Activated naive CD8-positive, alpha-beta T cell treated with anti-CD3 and anti-CD28 coated beads, Interleukin-2, amount 50 U/mL, for 16 hours (primary cell): ENCODE results near the gene MMD2.
"Not testable (repeated sequence)": the region's sequence is repeated elsewhere in the genome, so short reads cannot be mapped to it uniquely, and the experiment has no call there.

Source experiments
- DNase-seq: peaks from one replicate; pipeline ENCODE4 v3.0.0-alpha.2; 2020; ENCODE audit warnings: low read depth, low spot score

Gene MMD2, protein sequence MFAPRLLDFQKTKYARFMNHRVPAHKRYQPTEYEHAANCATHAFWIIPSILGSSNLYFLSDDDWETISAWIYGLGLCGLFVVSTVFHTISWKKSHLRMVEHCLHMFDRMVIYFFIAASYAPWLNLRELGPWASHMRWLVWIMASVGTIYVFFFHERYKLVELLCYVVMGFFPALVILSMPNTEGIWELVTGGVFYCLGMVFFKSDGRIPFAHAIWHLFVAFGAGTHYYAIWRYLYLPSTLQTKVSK

GRCh38 chr7:4958477-4959301, at the start of gene MMD2:
Gene MMD2, minus strand, starts transcription at chr7:4959187. Its CDS starts 170 bp downstream, at chr7:4959017.
- no peak for DNase-seq

- no peak for DNase-seq
Measured at GRCh38 chr7:5005066-5005465, 46.1 kb upstream of the MMD2 start.

- DNase-seq: no peak
Measured at GRCh38 chr7:5001911-5002310, 42.9 kb upstream of the MMD2 start.

GRCh38 chr7:5001003-5001402, 42.0 kb upstream of the MMD2 start:
- no peak for DNase-seq

DNA sequence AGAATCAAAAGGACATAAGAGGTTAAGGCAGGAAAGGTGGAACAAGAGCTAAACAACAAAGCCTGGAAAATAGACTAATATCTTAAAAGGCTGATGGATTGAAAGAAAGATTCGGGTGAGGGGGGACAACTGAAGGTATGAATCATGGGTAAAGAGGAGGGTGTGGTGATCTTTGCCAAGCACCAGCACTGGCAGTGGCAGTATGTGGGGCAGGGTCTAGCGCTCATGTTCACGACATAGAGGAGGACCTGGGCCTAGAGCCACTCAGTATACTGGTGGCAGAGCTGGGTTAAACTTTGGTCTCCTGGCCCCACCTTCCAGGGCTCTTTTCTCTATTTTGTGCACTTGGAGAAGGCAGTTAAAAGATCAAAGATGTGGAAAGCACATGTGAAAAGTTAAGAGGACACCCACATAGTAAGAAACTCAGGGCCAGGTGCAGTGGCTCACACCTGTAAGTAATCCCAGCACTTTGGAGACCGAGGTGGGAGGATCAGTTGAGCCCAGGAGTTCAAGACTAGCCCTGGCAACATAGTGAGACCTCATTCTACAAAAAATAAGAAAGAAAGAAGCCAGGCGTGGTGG, 40.5 kb upstream of the MMD2 start:
- no peak for DNase-seq

GRCh38 chr7:4998910-4999309, 39.9 kb upstream of the MMD2 start:
- DNase-seq: no peak

- no peak for DNase-seq
Measured at GRCh38 chr7:4998244-4998643, 39.3 kb upstream of the MMD2 start.

DNA sequence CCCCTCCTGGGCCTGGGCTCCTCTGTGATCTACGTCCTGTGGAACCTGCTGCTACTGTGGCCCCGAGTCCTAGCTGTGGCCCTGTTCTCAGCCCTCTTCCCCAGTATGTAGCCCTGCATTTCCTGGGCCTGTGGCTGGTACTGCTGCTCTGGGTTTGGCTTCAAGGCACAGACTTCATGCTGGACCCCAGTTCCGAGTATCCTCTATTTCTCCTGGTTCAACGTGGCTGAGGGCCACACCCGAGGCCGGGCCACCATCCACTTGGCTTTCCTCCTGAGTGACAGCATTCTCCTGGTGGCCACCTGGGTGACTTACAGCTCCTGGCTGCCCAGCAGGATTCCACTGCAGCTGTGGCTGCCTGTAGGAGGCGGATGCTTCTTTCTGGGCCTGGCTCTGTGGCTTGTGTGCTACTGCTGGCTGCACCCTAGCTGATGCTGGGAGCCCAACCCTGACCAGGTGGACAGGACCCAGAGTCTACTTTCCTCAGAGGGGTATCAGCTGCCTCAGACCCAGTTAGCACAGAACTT, 37.8 kb upstream of the MMD2 start:
- DNase-seq: no peak

- DNase-seq: no peak
Measured at GRCh38 chr7:4995429-4995969, 36.5 kb upstream of the MMD2 start.

GRCh38 chr7:4993471-4993870, 34.5 kb upstream of the MMD2 start:
- no peak for DNase-seq

DNA sequence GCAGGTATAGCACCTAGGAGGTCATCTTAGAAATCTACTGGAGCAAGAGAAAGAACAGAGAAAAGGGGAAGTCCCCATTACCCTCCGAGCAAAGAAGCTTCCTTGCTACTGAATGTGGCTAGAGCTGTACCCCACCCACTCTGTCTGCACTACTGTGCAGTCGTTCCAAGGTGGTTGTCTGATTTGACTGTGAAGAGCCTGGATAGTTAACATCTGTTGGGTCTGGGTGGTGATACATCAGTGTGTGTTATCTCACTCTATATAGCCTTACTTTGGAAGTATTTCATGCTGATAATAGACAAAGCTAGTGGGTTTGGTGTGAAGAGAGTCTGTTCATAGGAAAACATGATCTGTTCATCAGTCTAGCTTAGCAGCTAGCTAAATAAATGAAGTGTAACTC, 23.8 kb upstream of the MMD2 start:
- DNase-seq: not testable (repeated sequence)

- not testable (repeated sequence) for DNase-seq
Measured at GRCh38 chr7:4981295-4981890, 22.4 kb upstream of the MMD2 start.

DNA sequence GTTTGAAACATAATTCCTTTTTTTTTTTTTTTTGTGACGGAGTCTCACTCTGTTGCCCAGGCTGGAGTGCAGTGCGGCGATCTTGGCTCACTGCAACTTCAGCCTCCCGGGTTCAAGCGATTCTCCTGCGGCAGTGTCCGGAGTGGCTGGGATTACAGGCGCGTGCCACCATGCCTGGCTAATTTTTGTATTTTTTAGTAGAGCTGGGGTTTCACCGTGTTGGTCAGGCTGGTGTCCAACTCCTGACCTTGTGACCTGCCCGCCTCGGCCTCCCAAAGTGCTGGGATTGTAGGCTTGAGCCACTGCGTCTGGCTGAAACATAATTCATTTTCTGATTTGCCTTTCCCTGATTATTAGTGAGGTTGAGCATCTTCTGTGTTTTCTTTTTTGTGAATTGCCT, 16.6 kb upstream of the MMD2 start:
- not testable (repeated sequence) for DNase-seq

DNA sequence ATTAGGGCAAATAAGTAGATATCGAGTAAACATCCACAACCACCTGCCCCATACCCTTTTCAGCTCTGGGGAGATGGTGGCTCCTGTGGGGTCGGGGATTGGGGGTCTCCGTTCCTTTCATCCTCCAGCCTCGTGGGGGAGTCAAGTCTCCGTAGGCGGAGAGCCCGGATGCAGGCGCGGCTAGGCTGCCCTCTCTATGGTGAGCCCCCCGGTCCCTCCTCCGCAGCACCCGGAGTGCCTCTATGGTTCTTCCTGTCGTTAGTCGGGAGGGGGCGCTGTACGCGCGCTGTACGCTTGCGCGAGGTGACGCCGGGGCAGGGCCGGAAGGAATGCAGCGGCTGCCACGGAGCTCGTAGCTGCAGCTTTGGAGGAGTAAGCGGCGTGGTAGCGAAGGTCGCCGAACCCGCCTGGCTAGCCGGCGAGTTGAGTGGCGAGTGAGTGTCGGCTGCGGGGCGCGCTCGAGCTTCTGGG, 14.8 kb upstream of the MMD2 start:
- DNase-seq: peak; percentile 89

DNA sequence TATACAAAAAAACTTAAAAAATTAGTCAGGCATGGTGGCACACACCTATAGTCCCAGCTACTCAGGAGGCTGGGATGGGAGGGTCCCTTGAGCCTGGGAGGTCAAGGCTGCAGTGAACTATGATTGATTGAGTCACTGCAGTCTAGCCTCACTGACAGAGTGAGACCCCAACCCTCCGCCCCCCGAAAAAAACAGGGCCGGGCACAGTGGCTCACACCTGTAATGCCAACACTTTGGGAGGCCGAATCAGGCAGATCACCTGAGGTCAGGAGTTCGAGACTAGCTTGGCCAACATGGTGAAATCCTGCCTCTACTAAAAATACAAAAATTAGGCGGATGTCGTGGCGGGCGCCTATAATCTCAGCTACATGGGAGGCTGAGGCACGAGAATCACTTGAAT, 13.5 kb upstream of the MMD2 start:
- not testable (repeated sequence) for DNase-seq

DNA sequence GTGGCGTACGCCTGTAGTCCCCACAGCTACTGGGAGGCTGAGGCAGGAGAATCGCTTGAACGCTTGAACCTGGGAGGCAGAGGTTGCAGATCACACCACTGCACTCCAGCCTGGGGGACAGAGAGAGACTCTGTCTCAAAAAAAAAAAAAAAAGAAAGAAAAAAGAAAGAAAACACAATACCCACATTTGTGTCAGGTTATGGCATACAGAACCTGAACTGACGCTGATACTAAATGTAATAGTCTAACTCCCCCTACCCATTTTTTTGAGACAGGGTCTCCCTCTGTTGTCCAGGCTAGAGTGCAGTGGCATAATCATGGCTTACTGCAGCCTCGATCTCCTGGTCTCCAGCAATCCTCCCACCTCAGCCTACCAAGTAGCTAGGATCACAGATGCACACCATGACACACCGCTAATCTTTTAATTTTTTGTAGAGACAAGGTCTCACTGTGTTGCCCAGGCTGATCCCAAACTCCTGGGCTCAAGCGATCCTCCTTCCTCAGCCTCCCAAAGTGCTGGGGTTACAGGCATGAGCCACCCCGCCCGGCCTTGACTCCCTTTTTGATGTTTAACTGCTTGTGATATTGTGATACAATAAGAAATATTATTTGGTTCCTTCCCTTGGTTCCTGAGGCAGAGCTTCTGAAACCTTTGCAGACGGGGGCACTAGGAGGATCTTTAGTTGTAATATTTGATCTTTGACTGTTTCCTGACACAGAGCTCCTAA, 6.5 kb upstream of the MMD2 start:
- no peak for DNase-seq

GRCh38 chr7:4964506-4964905, 5.5 kb upstream of the MMD2 start:
- DNase-seq: no peak

DNA sequence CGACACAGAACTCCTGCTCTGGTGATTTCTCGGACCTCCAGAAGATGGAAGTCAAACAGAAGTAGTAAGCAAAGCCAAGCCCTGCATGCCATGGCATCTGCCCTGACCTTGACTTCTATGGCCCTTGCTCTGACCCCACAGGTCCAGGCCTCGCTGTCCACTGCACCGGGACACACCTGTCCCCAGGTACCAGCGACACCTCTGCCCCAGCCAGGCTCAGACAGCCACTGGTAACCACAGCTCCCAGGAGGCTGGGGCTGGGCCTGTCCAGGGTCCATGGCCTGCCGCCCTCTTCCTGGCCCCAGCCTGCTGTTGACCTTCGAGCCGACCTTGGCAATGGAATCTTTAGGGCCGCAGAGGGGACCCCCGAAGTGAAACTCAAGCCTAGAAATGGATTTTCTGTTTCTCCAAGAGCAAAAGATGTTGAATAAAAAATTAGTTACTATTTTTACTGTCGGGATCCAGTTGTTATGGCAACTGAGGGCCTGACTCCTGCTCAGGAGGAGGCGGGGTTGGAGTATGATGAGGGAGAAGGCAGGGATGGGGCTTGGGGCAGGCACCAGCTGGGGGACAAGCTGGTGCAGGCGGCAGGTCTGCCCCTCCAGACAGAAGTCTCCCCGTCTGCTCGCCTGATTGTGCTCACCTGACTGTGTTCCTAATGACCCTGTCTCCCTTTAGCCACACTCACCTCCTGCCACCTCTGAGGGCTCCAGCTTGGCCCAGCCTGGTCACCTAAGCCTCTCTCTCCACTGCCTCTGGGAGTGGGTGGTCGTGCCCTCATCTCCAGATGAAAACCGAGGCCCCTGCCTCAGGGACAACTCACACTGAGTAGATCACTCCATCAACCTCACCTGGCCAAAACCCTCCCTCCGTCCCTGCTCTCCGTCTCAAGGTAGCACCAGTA, 4.1 kb upstream of the MMD2 start:
- DNase-seq: no peak

DNA sequence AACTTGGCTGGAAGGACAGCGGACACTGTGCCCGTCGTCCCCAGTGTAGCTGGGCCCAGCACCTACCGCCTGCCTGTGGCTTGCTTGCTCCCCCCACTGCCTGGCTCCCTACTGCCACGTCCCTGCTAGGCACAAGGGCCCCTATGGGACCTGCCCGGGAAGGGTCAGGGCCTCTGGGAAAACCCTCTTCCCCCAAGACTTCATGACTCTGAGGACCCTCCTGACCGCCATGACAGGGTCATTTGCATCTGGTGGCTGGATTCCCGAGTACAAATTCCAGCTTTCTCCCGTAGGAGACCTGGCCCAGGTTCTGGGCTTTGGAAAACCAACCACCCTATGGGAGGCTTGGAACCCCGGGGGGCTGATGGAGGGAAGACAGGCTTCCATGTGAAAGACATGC, 1.4 kb upstream of the MMD2 start:
- DNase-seq: no peak

GRCh38 chr7:4959893-4960292, 906 bp upstream of the MMD2 start:
- no peak for DNase-seq
